Colonic mucosa (tissue), 4 donors: Measurements from ENCODE around the gene CCDC88C. TPM values are rescaled to one million over a fixed set of nuclear protein-coding genes. Genes with fewer than 3 reads are reported as not detected.

Experiments used
- DNase-seq: peaks from one replicate; pipeline ENCODE4 v3.0.0-alpha.2; 2020
- H3K27ac ChIP-seq: fragments of 200-600 bp; one replicate; pipeline ENCODE4 v1.8.0; 2021
- H3K27me3 ChIP-seq: fragments of 200-600 bp; one replicate; pipeline ENCODE4 v1.8.0; 2021
- H3K36me3 ChIP-seq: fragments of 200-600 bp; one replicate; pipeline ENCODE4 v1.8.0; 2021
- H3K4me1 ChIP-seq: fragments of 200-600 bp; one replicate; pipeline ENCODE4 v1.8.0; 2021; ENCODE audit warnings: mild to moderate bottlenecking
- H3K4me3 ChIP-seq: fragments of 200-600 bp; one replicate; pipeline ENCODE4 v1.8.0; 2021
- H3K9ac ChIP-seq, 2 donors: one replicate each; pipeline ENCODE4 v1.7.0; 2013; ENCODE audit warnings: control low read depth in 2 of 2, low read depth in 2 of 2, low read length in 2 of 2
- H3K9me3 ChIP-seq: fragments of 200-600 bp; one replicate; pipeline ENCODE4 v1.8.0; 2021
- intact Hi-C: fragments of 100-400 bp; cut with DNase I; formaldehyde crosslinking; loops from one replicate; pipeline ENCODE4 v1.14.1; 2022
- total RNA-seq, 2 donors: library from RNA; stranded (reverse); fragmentation: NEBNext Ultra II Directional in 1 of 2; extraction: Animal tissue kit (Norgen Biotek cat#: 25700) in 1 of 2; gene quantifications; one replicate each; pipeline ENCODE4 v1.2.1, GENCODE V29; 2021
- TF ChIP-seq, protein P1 (sequence below): fragments of 200-600 bp; IDR thresholded peaks from one replicate; pipeline ENCODE4 v1.8.0; 2022; ENCODE audit warnings: antibody characterized with exemption, mild to moderate bottlenecking
- donor health status: healthy.
- donor health status: DM: no; HTN: no; CAD: no.
- donor health status: DM: no; HTN: no; CAD: no.

The CCDC88C gene
- total RNA-seq, 2 donors from 2014 or later: 45.6 to 48.0 TPM

DNA sequence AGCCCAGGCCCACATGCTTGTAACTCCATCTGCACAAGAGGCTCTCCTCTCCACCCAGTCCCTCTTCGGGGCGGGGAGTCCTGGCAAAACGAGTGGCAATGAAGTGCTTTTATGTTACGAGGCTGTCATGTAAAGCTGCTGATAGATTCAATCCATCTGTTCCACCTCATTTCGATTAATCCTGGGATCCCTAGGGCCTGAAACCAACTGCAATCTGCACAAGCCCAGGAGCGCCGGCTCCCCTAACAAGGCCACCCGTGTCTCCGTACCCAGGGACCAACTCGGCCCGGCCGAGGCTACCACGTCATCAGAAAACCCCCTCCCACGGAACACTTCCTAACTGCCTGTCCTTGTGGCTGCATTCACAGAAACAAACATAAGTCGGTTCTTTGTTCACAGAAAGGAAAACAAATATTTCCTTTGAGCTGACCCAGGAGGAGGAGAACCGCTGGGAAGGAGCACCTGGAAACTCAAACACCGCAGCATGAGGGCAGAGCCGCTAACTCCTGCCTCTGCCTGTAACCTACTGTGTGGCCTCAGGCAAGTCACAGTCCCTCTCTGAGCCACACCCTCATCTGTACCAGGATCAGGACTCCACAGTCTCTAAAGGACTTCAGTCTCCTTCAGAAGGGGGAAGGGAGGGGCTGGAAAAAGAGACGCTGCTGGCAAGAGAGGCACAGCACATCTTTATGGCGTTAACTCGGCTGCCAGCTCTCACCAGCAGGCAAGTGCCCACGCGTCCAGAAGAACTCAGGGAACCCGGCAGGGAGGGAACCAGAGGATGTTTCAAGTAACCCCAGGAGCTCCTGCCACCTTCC lies 47.8 kb downstream of the CCDC88C start:
- Histone ChIP-seq H3K27me3 (no peaks in the 10 kb centered on the region), H3K9me3 (no peaks in the 10 kb centered on the region), H3K4me1 (peaks cover 5% of the 10 kb centered on the region), H3K9ac (peak overlapping the region; percentile 26 to 51), H3K36me3 (no peaks in the 10 kb centered on the region), H3K27ac (no peak overlapping the region), H3K4me3 (no peak overlapping the region)
- intact Hi-C loops: no loop called here
- DNase-seq: no peak
- TF ChIP-seq, protein P1, sequence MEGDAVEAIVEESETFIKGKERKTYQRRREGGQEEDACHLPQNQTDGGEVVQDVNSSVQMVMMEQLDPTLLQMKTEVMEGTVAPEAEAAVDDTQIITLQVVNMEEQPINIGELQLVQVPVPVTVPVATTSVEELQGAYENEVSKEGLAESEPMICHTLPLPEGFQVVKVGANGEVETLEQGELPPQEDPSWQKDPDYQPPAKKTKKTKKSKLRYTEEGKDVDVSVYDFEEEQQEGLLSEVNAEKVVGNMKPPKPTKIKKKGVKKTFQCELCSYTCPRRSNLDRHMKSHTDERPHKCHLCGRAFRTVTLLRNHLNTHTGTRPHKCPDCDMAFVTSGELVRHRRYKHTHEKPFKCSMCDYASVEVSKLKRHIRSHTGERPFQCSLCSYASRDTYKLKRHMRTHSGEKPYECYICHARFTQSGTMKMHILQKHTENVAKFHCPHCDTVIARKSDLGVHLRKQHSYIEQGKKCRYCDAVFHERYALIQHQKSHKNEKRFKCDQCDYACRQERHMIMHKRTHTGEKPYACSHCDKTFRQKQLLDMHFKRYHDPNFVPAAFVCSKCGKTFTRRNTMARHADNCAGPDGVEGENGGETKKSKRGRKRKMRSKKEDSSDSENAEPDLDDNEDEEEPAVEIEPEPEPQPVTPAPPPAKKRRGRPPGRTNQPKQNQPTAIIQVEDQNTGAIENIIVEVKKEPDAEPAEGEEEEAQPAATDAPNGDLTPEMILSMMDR: no peak

DNA sequence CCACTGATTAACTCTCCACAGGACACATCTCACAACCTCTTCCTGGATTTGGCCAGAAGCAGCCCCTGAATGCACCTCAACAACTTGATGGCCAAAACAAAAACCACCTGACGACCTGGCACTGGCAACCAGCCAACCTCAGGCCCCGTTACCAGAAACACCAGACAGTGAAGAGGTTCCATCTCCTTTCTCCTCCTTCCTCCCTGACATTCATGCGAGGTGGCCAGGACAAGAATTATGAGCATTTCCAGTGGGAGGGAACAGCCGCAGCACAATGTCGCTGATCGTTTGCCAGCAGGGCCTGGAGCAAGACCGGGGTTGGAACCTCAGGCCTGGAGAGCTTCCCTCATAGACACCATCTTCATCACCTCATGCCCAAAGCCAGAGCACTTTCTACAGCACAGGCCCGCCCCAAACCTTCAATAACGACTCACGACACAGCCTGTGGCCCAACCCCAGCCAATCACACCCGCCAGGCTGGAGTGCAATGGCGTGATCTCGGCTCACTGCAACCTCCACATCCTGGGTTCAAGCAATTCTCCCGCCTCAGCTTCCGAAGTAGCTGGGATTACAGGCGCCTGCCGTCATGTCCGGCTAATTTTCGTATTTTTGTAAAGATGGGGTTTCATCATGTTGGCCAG lies 48.7 kb downstream of the CCDC88C start:
- H3K27ac ChIP-seq: no peak overlapping the region
- TF ChIP-seq, protein P1: no peak
- intact Hi-C loops: no loop called here
- H3K9me3 ChIP-seq: no peaks in the 10 kb centered on the region
- no peak overlapping the region for H3K9ac ChIP-seq
- DNase-seq: no peak
- peaks cover 5% of the 10 kb centered on the region for H3K4me1 ChIP-seq
- H3K27me3 ChIP-seq: no peaks in the 10 kb centered on the region
- H3K36me3 ChIP-seq: no peaks in the 10 kb centered on the region
- no peak overlapping the region for H3K4me3 ChIP-seq

DNA sequence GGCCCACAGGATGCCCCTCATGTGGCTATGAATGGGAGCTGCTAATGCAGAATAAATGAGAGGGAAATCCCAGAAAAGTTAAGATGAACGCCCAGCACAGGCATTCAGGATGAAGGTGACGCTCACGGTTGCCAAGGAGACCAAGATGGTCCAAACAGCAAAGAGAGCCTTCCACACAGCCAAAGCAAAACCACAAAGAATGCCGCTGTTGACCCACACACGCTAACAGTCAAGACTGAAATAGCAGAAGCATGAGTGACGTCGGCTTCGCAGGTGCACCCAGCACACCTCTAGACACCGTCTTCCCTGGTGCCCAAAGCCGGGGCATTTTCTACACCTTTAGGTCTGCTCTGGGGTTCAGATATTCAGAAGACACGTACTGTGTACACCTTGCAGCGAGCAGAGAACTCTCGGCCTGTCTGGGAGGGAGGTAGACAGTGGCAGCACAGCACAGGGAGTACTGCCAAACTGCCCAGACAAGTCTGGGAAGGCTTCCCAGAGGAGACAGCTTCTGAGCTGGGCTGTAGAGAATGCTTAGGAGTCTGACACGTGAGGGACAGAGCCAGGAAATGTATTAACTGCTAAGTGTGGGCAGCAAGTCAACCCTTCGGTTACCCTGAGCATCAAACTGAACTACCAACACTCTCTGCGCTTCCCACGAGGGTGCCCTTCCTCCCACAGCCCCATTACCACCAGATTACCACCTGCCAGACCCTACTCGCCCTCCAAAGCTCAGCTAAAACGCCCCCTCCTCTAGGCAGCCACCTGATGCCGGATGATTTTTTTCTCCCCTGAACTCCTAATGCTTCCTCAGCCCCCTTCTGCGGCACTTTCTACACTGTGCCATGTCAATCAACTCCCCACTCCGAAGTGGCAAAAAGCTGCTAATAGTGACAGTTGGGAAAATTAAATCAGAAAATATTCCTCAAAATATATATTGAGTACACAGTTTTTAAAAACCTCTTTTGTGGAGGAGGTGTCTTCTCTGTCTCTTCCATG lies 50.1 kb downstream of the CCDC88C start:
- Histone ChIP-seq H3K36me3 (no peaks in the 10 kb centered on the region), H3K9ac (peak overlapping the region in 1 of 2 donors; percentile 34), H3K9me3 (no peaks in the 10 kb centered on the region), H3K27me3 (no peaks in the 10 kb centered on the region), H3K27ac (no peak overlapping the region), H3K4me3 (no peak overlapping the region), H3K4me1 (peaks cover 5% of the 10 kb centered on the region)
- intact Hi-C loops: no loop called here
- TF ChIP-seq, protein P1: no peak
- no peak for DNase-seq

DNA sequence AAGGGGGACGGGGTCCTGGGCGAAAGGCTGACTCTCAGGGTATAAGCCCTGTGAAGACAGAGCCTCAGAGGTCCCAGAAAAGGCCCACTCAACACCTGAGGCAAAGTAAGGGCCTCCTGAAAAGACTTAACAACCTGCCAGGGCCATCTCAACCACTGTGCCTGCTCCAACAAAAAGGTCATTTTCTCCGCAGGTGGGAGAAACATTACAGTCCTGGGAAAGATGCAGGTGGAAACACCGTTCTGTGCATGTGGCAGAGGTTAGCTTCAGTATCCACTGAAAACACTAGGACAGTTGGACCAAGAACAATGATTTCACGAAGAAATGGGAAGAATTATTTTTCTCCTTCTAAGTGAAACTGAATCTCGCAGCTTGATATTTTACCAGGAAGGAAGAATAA lies 50.9 kb downstream of the CCDC88C start:
- Histone ChIP-seq H3K27ac (no peak overlapping the region), H3K9ac (peak overlapping the region in 1 of 2 donors; percentile 34), H3K4me3 (no peak overlapping the region), H3K27me3 (no peaks in the 10 kb centered on the region), H3K9me3 (no peaks in the 10 kb centered on the region), H3K36me3 (no peaks in the 10 kb centered on the region), H3K4me1 (peaks cover 2% of the 10 kb centered on the region)
- no peak for DNase-seq
- intact Hi-C loops: no loop called here
- TF ChIP-seq, protein P1: no peak

DNA sequence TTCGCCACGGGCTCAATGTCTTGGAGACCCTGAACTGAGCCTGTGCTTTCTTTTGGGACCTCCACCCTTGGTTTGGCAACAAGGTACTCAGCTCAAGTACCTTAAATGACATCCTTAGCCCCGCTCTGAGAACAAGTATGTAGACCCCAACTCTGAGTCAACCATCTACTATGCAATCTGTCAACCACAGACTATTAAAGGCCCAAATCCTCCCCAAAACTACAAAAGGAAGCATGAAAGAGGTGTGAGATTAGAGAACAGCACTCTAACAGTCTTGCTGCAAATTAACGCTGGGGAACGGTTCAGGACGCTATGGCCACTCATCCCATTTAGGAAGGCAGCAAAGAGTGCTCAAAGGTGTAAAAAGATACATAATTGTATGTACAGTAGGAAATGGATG lies 52.1 kb downstream of the CCDC88C start:
- Histone ChIP-seq H3K36me3 (no peaks in the 10 kb centered on the region), H3K4me1 (no peaks in the 10 kb centered on the region), H3K27ac (no peak overlapping the region), H3K9me3 (no peaks in the 10 kb centered on the region), H3K4me3 (no peak overlapping the region), H3K27me3 (no peaks in the 10 kb centered on the region), H3K9ac (no peak overlapping the region)
- intact Hi-C loops: no loop called here
- TF ChIP-seq, protein P1: no peak
- DNase-seq: no peak
